Activated CD8-positive, alpha-beta memory T cell treated with anti-CD3 and anti-CD28 coated beads for 4 hours (primary cell): ENCODE measurements around the gene BANF2.
"Not testable (repeated sequence)": the region's sequence is repeated elsewhere in the genome, so short reads cannot be mapped to it uniquely, and the experiment has no call there.

ENCODE experiments used
- DNase-seq, 2 donors: peaks; one replicate each; pipeline ENCODE4 v3.0.0-alpha.2; 2020; ENCODE audit warnings: low read depth in 2 of 2

Gene BANF2

DNA sequence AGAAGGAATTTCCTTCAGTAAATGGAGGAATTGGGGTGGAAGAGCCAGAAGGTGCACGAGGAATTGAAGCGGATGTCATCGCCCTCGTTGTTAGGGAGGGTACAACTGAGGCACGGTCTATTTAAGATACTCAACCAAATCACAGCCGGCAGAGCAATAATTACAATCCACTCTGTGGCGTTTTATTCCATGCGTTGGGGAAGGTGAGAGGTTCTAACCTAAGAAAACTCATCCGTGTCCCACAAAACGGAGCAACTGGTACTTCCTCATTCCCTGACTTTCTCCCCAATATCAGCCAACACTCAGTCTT, 16.9 kb upstream of the BANF2 start:
- DNase-seq = no peak

- DNase-seq = no peak
Observed at GRCh38 chr20:17683218-17684076, 16.3 kb upstream of the BANF2 start.

GRCh38 chr20:17684077-17684888, 15.5 kb upstream of the BANF2 start:
- no peak for DNase-seq

DNA sequence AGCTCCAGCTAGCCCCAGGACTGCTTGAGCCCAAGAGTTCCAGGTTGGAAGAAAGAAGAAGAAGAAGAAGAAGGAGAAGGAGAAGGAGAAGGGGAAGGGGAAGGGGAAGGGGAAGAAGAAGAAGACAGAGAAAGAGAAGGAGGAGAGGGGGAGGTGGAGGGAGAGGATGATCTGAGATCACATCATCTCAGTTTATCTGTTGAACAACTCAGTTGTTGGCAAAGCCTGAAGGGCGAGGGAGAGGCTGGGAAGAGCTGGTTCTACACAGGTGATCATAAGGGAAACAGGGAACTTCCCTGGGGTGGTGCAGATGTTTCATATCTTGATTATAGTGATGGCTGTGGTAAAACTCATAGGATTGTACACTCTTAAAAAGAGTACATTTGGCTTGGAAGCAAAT, 14.6 kb upstream of the BANF2 start:
- no peak for DNase-seq

DNA sequence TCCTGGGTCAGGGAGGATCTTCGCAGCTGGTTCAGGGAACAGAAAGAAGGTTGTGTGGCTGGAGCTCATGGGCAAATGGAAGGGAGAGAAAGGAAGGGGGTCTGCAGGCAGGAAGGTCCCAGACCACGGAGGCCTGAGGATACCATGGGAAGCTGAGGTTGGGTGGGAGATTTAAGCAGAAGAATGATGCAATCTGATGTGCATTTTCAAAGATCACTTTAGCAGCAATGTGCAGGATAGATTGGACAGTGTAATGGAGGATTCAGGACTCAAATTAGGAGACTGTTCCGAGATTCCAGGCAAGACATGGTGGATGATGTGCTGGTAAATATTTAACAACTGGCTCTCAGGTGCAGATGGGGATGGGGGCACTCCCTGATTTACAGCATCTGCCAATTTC, 12.0 kb upstream of the BANF2 start:
- no peak for DNase-seq

DNA sequence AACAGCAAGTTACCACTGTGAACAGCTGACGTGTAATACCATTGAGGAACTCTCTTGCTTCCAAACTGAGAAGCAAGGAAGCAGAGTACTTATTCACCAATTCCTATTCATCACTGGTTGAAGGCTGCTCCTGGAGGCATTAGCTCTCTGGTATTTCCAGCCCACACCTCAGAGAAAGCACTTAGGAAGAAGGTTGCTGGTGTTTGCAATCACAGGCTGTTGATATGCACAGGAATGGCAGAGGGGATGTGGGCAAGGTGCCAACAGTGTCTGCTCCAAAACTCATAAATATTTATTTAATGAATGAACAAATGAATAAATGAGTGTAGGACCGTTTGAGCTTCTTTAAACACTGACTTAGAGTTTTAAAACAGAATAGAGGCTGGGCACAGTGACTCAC, 10.8 kb upstream of the BANF2 start:
- DNase-seq = no peak

DNA sequence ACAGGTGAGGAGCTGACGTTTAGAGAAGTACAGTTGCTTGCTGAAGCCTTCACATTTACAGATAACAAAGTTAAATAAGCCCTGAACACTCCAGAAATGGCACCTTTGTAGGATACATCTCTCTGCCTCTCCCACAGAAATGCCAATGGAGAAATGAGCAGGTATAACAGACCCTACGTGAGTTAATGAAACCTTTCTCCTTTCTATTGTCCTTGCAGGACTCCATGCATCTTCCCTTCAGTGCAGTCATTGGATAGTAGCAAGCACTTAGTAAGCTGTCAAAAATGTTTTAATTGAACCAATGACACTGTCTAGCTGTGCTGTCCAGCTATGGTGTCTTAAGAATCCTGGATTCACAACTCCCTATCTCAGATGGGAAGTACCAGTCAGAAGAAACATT, 9.6 kb upstream of the BANF2 start:
- no peak for DNase-seq

GRCh38 chr20:17691758-17692157, 8.0 kb upstream of the BANF2 start:
- no peak for DNase-seq

DNA sequence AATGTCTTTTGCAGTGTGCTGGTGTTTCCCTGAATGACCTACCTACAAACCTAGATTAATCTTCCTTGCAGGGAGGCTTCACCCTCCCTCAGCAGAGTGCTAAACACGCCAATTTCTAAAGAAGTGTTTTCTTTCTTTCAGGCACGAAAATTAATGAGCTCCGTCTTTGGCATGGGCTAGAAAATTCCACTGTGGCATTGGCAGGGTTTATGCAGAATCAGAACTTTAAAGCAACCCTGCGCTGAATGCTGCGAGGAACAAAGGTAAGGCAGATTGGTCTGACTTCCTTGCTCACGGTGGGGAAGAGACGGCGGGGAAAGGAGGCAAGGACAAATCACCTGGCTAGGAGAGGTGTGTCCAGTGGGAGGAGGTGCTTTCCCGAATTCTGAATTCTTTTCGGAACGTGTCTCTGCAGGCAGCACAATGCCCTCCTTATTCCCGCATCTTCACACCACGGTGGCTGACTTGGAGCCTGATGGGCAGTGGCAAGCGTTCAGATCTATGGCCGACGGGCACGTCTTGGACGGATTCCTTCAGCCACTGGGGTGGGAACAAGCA, 6.2 kb upstream of the BANF2 start:
- no peak for DNase-seq

- no peak for DNase-seq
Observed at GRCh38 chr20:17694767-17695166, 5.0 kb upstream of the BANF2 start.

GRCh38 chr20:17696287-17696686, 3.5 kb upstream of the BANF2 start:
- DNase-seq = no peak

GRCh38 chr20:17697171-17697570, 2.6 kb upstream of the BANF2 start:
- no peak for DNase-seq

DNA sequence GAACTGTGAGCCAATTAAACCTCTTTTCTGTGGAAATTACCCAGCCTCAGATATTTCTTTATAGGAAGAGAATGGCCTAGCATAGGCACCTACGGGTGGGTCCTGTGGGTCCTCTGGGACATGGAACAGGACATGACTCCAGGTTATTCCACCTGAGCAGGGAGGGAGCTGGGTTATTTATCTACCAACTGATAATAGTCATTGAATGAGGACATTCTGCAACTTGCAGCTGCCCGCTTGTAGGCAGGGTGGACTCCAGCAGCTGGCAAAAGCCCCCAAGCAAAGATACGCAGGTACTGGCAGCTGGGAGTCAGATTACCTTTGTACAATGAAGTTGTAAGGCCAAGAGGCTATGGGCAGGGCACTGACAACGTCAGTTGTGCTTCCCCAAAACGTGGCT, 1.4 kb upstream of the BANF2 start:
- no peak for DNase-seq

DNA sequence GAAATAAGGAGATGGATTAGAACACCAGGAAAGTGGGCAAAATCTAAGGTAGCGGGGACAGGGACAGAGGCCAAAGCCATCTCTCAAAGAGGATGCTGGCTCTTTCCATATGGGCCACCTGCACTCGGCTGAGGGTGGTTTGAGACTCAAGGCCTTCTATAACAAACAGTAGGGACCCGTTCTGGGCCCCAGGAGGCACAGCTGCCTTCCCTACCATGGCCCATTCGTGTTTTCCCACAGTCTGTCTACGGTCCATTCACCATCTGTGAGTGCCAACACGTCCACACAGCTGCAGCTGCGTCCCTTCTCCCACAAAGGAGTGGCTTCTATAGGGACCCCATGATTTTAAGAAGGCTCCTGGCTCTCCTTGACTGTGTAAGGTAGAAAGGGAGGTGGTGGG, 871 bp downstream of the BANF2 start:
- DNase-seq = no peak

DNA sequence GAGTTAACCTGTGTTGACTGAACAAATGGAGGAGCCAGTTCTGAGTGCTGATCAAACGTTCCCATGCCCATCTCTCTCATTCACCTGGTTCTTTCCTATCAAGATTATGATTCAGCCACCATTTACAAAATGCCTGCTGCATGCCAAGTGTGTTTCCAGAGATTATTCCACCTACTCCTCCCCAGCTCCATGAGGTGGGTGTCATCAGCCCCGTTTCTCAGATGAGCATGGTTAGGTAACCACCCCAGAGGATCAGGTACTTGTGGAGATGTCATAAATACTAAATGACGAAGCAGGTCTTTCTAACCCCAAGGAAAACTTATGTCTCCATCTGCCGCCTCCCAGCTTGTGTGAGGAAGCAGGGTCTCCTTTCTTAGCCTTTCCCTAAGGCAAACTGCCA, 2.1 kb downstream of the BANF2 start:
- DNase-seq = no peak

GRCh38 chr20:17704589-17705317, 5.0 kb downstream of the BANF2 start:
- DNase-seq = no peak

- no peak for DNase-seq
Observed at GRCh38 chr20:17705916-17706315, 6.2 kb downstream of the BANF2 start.

DNA sequence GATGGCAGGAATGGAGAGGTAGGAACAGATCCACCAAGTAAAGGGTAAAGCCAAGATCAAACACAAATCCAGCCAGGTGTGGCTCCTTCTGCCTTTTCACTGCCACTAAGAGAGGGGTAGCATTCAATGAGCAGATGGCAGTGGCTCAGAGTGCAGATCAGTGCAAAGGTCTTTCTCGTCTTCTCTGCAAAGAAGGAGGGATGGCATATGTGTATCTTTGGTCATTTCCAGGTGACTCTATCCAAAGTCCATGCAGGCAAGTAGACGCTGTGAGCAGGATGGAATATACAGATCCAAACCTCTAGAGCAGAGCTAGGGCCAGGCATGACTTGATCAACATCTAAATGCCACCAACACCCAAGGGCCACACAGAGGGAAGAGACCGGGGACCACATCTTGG, 6.9 kb downstream of the BANF2 start:
- no peak for DNase-seq

GRCh38 chr20:17707951-17708350, 8.2 kb downstream of the BANF2 start:
- DNase-seq = not testable (repeated sequence)

- no peak for DNase-seq
Observed at GRCh38 chr20:17708675-17709360, 9.1 kb downstream of the BANF2 start.

GRCh38 chr20:17709361-17710293, 9.9 kb downstream of the BANF2 start:
- DNase-seq = no peak
